ENCODE data around the gene KCNH2. TPM values are rescaled to one million over a fixed set of nuclear protein-coding genes. Genes with fewer than 3 reads are reported as not detected.

The KCNH2 gene
- total and polyA plus RNA-seq, 10 of the 15 experiments (the other 5 are each of a cell fraction or from before 2014, with no cell fraction given) = 0.04 to 0.24 (median 0.17) TPM; not detected in 6

DNA sequence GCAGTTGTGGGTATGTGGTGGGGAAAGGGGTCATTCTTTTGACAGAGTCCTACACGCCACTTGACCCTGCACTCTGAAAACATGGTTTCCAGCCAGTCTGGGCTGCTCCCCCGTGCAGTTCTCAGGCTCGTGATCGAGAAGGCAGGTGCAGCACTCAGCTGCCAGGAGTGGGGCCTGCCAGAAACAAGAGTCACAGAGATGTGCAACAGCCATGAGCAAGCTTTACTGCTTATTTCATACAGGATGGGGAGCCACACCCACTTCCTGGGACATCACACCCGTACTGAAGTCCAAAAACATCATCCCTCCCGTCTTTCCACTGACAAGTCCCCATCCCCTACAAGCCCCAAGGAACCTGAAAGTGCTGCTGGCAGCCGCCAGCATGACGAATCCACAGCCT lies 36.8 kb upstream of the KCNH2 start:
- 41% methylated on average over 8 of the region's 8 CpGs for WGBS (ENCODE audit: insufficient coverage, insufficient replicate concordance, low lambda C conversion rate, missing lambda C conversion rate)
- Histone ChIP-seq H3K36me3 (ENCODE audit: control insufficient read depth in 2 of 2, insufficient read depth in 2 of 2, low read length in 1 of 2) (no peaks in the 10 kb centered on the region), H4K20me1 (ENCODE audit: control insufficient read depth, insufficient read depth) (no peaks in the 10 kb centered on the region), H3K79me2 (ENCODE audit: control insufficient read depth, insufficient read depth, low read length) (no peaks in the 10 kb centered on the region), H2AFZ (ENCODE audit: control insufficient read depth, low read depth, low read length) (no peak overlapping the region), H3K4me1 (ENCODE audit: control insufficient read depth, insufficient read depth, low read length) (peaks cover 9% of the 10 kb centered on the region), H3K27me3 (replicated peaks in 1 of 2; ENCODE audit: control insufficient read depth in 2 of 2, insufficient read depth in 2 of 2, low read length in 1 of 2) (peaks cover 6 to 7% of the 10 kb centered on the region in 2 experiments; a peak in 3 of 4 replicates), H3K9me3 (replicated peaks; ENCODE audit: control insufficient read depth, insufficient read depth, low read length) (no peaks in the 10 kb centered on the region), H3K9ac (ENCODE audit: control insufficient read depth, insufficient read depth, low read length) (no peak overlapping the region), H3K4me2 (ENCODE audit: control insufficient read depth, insufficient read depth) (no peak overlapping the region), H3K4me3 (no peak overlapping the region), H3K27ac (ENCODE audit: control insufficient read depth, insufficient read depth) (no peak overlapping the region)
- BruUV-seq (replicated peaks) = no TSS peak
- no peak for FAIRE-seq
- no peak for ATAC-seq
- ChIA-PET CTCF (interaction anchor here (1.3 kb wide), 1 partner anchor 96 kb away, joined by 3 read pairs; no protein-coding TSS in a partner anchor), POLR2A (no interaction called here), SMC1A (ENCODE audit: uncharacterized antibody, unreplicated experiment) (no interaction called here), RAD21 (ENCODE audit: unreplicated experiment) (no interaction called here)
- intact Hi-C loops (cut with micrococcal nuclease; ENCODE audit: unreplicated experiment) = loop anchor here (5.0 kb wide), 1 partner anchor 97 kb away; no protein-coding TSS in a partner anchor
- in situ Hi-C loops (cut with MboI) = no loop called here
- DNase-seq (ENCODE audit: low read depth, low spot score) = no peak
- TF ChIP-seq NFYA (IDR thresholded peaks at IDR 0.05; ENCODE audit: borderline replicate concordance, low read depth, low read length) (no peak), MYC (IDR thresholded peaks at IDR 0.05; ENCODE audit: insufficient read depth, insufficient read length, insufficient replicate concordance, low read length, severe bottlenecking) (no peak), DPF2 (IDR thresholded peaks at IDR 0.05) (no peak), LARP7 (IDR thresholded peaks at IDR 0.05) (no peak), TCF3 (IDR thresholded peaks at IDR 0.05; ENCODE audit: borderline replicate concordance, insufficient read depth, low read depth, low read length) (no peak), SIX5 (IDR thresholded peaks at IDR 0.05; ENCODE audit: low read depth, low read length, severe bottlenecking) (no peak), SUZ12 (IDR thresholded peaks at IDR 0.05; ENCODE audit: unreplicated experiment) (no peak), ZZZ3 (IDR thresholded peaks at IDR 0.05; ENCODE audit: control insufficient read depth, insufficient read length, low read depth) (no peak)
- TF ChIP-seq, protein P1, sequence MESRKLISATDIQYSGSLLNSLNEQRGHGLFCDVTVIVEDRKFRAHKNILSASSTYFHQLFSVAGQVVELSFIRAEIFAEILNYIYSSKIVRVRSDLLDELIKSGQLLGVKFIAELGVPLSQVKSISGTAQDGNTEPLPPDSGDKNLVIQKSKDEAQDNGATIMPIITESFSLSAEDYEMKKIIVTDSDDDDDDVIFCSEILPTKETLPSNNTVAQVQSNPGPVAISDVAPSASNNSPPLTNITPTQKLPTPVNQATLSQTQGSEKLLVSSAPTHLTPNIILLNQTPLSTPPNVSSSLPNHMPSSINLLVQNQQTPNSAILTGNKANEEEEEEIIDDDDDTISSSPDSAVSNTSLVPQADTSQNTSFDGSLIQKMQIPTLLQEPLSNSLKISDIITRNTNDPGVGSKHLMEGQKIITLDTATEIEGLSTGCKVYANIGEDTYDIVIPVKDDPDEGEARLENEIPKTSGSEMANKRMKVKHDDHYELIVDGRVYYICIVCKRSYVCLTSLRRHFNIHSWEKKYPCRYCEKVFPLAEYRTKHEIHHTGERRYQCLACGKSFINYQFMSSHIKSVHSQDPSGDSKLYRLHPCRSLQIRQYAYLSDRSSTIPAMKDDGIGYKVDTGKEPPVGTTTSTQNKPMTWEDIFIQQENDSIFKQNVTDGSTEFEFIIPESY (IDR thresholded peaks at IDR 0.05) = no peak
- TF ChIP-seq, protein P2, sequence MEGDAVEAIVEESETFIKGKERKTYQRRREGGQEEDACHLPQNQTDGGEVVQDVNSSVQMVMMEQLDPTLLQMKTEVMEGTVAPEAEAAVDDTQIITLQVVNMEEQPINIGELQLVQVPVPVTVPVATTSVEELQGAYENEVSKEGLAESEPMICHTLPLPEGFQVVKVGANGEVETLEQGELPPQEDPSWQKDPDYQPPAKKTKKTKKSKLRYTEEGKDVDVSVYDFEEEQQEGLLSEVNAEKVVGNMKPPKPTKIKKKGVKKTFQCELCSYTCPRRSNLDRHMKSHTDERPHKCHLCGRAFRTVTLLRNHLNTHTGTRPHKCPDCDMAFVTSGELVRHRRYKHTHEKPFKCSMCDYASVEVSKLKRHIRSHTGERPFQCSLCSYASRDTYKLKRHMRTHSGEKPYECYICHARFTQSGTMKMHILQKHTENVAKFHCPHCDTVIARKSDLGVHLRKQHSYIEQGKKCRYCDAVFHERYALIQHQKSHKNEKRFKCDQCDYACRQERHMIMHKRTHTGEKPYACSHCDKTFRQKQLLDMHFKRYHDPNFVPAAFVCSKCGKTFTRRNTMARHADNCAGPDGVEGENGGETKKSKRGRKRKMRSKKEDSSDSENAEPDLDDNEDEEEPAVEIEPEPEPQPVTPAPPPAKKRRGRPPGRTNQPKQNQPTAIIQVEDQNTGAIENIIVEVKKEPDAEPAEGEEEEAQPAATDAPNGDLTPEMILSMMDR (IDR thresholded peaks at IDR 0.05 in 2 of 3, conservative IDR thresholded peaks at IDR 0.05 in 1 of 3; ENCODE audit: control insufficient read depth in 2 of 3, extremely low read depth in 1 of 3, insufficient read depth in 1 of 3, low read depth in 3 of 3, low read length in 3 of 3) = no peak
- TF ChIP-seq, protein P3, sequence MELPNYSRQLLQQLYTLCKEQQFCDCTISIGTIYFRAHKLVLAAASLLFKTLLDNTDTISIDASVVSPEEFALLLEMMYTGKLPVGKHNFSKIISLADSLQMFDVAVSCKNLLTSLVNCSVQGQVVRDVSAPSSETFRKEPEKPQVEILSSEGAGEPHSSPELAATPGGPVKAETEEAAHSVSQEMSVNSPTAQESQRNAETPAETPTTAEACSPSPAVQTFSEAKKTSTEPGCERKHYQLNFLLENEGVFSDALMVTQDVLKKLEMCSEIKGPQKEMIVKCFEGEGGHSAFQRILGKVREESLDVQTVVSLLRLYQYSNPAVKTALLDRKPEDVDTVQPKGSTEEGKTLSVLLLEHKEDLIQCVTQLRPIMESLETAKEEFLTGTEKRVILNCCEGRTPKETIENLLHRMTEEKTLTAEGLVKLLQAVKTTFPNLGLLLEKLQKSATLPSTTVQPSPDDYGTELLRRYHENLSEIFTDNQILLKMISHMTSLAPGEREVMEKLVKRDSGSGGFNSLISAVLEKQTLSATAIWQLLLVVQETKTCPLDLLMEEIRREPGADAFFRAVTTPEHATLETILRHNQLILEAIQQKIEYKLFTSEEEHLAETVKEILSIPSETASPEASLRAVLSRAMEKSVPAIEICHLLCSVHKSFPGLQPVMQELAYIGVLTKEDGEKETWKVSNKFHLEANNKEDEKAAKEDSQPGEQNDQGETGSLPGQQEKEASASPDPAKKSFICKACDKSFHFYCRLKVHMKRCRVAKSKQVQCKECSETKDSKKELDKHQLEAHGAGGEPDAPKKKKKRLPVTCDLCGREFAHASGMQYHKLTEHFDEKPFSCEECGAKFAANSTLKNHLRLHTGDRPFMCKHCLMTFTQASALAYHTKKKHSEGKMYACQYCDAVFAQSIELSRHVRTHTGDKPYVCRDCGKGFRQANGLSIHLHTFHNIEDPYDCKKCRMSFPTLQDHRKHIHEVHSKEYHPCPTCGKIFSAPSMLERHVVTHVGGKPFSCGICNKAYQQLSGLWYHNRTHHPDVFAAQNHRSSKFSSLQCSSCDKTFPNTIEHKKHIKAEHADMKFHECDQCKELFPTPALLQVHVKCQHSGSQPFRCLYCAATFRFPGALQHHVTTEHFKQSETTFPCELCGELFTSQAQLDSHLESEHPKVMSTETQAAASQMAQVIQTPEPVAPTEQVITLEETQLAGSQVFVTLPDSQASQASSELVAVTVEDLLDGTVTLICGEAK (IDR thresholded peaks at IDR 0.05; ENCODE audit: borderline replicate concordance) = no peak
- TF ChIP-seq, protein P4, sequence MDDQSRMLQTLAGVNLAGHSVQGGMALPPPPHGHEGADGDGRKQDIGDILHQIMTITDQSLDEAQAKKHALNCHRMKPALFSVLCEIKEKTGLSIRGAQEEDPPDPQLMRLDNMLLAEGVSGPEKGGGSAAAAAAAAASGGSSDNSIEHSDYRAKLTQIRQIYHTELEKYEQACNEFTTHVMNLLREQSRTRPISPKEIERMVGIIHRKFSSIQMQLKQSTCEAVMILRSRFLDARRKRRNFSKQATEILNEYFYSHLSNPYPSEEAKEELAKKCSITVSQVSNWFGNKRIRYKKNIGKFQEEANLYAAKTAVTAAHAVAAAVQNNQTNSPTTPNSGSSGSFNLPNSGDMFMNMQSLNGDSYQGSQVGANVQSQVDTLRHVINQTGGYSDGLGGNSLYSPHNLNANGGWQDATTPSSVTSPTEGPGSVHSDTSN (IDR thresholded peaks at IDR 0.05; ENCODE audit: insufficient replicate concordance, low read depth, low read length) = no peak
- TF ChIP-seq, protein P5, sequence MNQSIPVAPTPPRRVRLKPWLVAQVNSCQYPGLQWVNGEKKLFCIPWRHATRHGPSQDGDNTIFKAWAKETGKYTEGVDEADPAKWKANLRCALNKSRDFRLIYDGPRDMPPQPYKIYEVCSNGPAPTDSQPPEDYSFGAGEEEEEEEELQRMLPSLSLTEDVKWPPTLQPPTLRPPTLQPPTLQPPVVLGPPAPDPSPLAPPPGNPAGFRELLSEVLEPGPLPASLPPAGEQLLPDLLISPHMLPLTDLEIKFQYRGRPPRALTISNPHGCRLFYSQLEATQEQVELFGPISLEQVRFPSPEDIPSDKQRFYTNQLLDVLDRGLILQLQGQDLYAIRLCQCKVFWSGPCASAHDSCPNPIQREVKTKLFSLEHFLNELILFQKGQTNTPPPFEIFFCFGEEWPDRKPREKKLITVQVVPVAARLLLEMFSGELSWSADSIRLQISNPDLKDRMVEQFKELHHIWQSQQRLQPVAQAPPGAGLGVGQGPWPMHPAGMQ (IDR thresholded peaks at IDR 0.05; ENCODE audit: borderline replicate concordance) = no peak
